SU-DHL-6 (cell line): ENCODE data around the gene TEX36.

Experiments
- EZH2phosphoT487 ChIP-seq: fragments of 200-600 bp; sonication (generic), shearing (Covaris generic); conservative IDR thresholded peaks from 2 replicates; pipeline ENCODE4 v1.6.1; 2018; ENCODE audit warnings: mild to moderate bottlenecking, antibody characterized with exemption, low read length, moderate library complexity, mixed read lengths
- TF ChIP-seq, protein P1 (sequence below): fragments of 200-600 bp; sonication (generic); IDR thresholded peaks from one replicate; pipeline ENCODE4 v1.5.1; 2017; ENCODE audit warnings: antibody characterized with exemption, mild to moderate bottlenecking, low read length, moderate library complexity; ENCODE audit not compliant: insufficient read depth, poor library complexity, severe bottlenecking

DNA sequence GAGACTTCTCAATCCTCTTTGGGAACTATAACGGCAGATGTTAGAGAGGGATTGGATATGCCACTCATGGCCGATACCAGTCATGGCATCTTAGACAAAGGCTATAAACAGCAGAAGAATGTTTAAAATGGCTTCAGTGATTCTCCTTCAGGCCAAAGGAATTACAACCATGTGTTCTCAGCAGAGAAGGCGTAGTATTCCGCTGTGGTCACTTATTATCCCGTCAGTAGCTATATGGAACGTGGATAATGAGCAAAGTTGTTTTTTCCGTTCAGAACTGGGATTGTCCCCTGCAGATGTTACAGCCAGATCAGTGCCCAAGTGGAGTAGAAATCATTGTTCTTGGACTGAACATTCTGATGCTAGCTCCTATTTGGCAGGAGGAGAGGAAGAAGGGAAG is 43.1 kb downstream of the TEX36 start:
- TF ChIP-seq, protein P1, sequence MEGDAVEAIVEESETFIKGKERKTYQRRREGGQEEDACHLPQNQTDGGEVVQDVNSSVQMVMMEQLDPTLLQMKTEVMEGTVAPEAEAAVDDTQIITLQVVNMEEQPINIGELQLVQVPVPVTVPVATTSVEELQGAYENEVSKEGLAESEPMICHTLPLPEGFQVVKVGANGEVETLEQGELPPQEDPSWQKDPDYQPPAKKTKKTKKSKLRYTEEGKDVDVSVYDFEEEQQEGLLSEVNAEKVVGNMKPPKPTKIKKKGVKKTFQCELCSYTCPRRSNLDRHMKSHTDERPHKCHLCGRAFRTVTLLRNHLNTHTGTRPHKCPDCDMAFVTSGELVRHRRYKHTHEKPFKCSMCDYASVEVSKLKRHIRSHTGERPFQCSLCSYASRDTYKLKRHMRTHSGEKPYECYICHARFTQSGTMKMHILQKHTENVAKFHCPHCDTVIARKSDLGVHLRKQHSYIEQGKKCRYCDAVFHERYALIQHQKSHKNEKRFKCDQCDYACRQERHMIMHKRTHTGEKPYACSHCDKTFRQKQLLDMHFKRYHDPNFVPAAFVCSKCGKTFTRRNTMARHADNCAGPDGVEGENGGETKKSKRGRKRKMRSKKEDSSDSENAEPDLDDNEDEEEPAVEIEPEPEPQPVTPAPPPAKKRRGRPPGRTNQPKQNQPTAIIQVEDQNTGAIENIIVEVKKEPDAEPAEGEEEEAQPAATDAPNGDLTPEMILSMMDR: no peak
- TF ChIP-seq EZH2phosphoT487: no peak
